Ishikawa (cell line): ENCODE results near the gene GLOD5.

Experiments used
- CEBPB ChIP-seq: IDR thresholded peaks from 2 replicates; pipeline ENCODE4 v1.6.1; 2012
- CREB1 ChIP-seq: IDR thresholded peaks from 2 replicates; pipeline ENCODE4 v1.6.1; 2012; ENCODE audit warnings: low read depth
- EGR1 ChIP-seq: IDR thresholded peaks from 2 replicates; pipeline ENCODE4 v1.6.1; 2012
- EP300 ChIP-seq: IDR thresholded peaks from 2 replicates; pipeline ENCODE4 v1.6.1; 2012; ENCODE audit warnings: borderline replicate concordance
- FOXM1 ChIP-seq: IDR thresholded peaks from 2 replicates; pipeline ENCODE4 v1.6.1; 2012; ENCODE audit warnings: low read depth, borderline replicate concordance
- MAX ChIP-seq: IDR thresholded peaks from 2 replicates; pipeline ENCODE4 v1.6.1; 2012
- NFIC ChIP-seq: IDR thresholded peaks from 2 replicates; pipeline ENCODE4 v1.6.1; 2012
- RAD21 ChIP-seq: IDR thresholded peaks from 2 replicates; pipeline ENCODE4 v1.6.1; 2012; ENCODE audit warnings: low read depth
- REST ChIP-seq: IDR thresholded peaks from 2 replicates; pipeline ENCODE4 v1.6.1; 2012; ENCODE audit warnings: low read depth, mild to moderate bottlenecking
- TAF1 ChIP-seq: IDR thresholded peaks from 2 replicates; pipeline ENCODE4 v1.6.1; 2012; ENCODE audit warnings: low read depth, mild to moderate bottlenecking
- TCF12 ChIP-seq: IDR thresholded peaks from 2 replicates; pipeline ENCODE4 v1.6.1; 2012; ENCODE audit warnings: low read depth
- TEAD4 ChIP-seq: IDR thresholded peaks from 2 replicates; pipeline ENCODE4 v1.6.1; 2012
- USF1 ChIP-seq: IDR thresholded peaks from 2 replicates; pipeline ENCODE4 v1.6.1; 2012
- YY1 ChIP-seq: IDR thresholded peaks from 2 replicates; pipeline ENCODE4 v1.6.1; 2012; ENCODE audit warnings: low read depth
- ZBTB7A ChIP-seq: IDR thresholded peaks from 2 replicates; pipeline ENCODE4 v1.6.1; 2012; ENCODE audit warnings: low read depth

GLOD5 gene

GRCh38 chrX:48747415-48748016 is 14.0 kb upstream of the GLOD5 start:
- no peak for TF ChIP-seq CREB1
- TF ChIP-seq TCF12, result no peak
- TF ChIP-seq RAD21, result no peak
- TF ChIP-seq YY1, result no peak
- no peak for TF ChIP-seq ZBTB7A
- TF ChIP-seq CEBPB, result no peak
- no peak for TF ChIP-seq TEAD4
- no peak for TF ChIP-seq MAX
- TF ChIP-seq USF1, result no peak

- no peak for TF ChIP-seq YY1
- no peak for TF ChIP-seq REST
- TF ChIP-seq ZBTB7A, result no peak
- no peak for TF ChIP-seq TAF1
- no peak for TF ChIP-seq MAX
- TF ChIP-seq EP300, result no peak
- no peak for TF ChIP-seq USF1
- TF ChIP-seq TEAD4, result no peak
- TF ChIP-seq FOXM1, result no peak
- TF ChIP-seq CEBPB, result no peak
- no peak for TF ChIP-seq TCF12
- TF ChIP-seq RAD21, result no peak
- no peak for TF ChIP-seq CREB1
Measured at GRCh38 chrX:48749182-48749581, 12.4 kb upstream of the GLOD5 start.

GRCh38 chrX:48751343-48751742 is 10.2 kb upstream of the GLOD5 start:
- TF ChIP-seq ZBTB7A (no peak), REST (no peak), TCF12 (no peak), CREB1 (no peak), NFIC (no peak), EGR1 (no peak), RAD21 (no peak), TAF1 (no peak), FOXM1 (no peak), TEAD4 (no peak), YY1 (no peak), EP300 (no peak), USF1 (no peak), CEBPB (no peak), MAX (no peak)

- TF ChIP-seq CEBPB (no peak), FOXM1 (no peak), RAD21 (no peak), TAF1 (no peak), EP300 (no peak), MAX (no peak), ZBTB7A (no peak), TCF12 (no peak), REST (no peak), USF1 (no peak), EGR1 (no peak), CREB1 (no peak), NFIC (no peak), TEAD4 (no peak), YY1 (no peak)
Measured at GRCh38 chrX:48752498-48752897, 9.0 kb upstream of the GLOD5 start.
